EH (cell line): ENCODE data around the gene FLT4.
"Not testable (repeated sequence)": the region's sequence is repeated elsewhere in the genome, so short reads cannot be mapped to it uniquely, and the experiment has no call there.

Source experiments
- DNase-seq: peaks from one replicate; pipeline ENCODE4 v3.0.0-alpha.2; 2015; ENCODE audit warnings: low read depth

The FLT4 gene

GRCh38 chr5:180670157-180670556, 20.8 kb upstream of the FLT4 start:
- no peak for DNase-seq

- DNase-seq = no peak
Measured at GRCh38 chr5:180669661-180670060, 20.3 kb upstream of the FLT4 start.

GRCh38 chr5:180668835-180669596, 19.6 kb upstream of the FLT4 start:
- DNase-seq = no peak

- DNase-seq = no peak
Measured at GRCh38 chr5:180666812-180667211, 17.4 kb upstream of the FLT4 start.

- no peak for DNase-seq
Measured at GRCh38 chr5:180665682-180666404, 16.4 kb upstream of the FLT4 start.

GRCh38 chr5:180658774-180659564, 9.6 kb upstream of the FLT4 start:
- no peak for DNase-seq

- not testable (repeated sequence) for DNase-seq
Measured at GRCh38 chr5:180655243-180655642, 5.8 kb upstream of the FLT4 start.

- no peak for DNase-seq
Measured at GRCh38 chr5:180652771-180653170, 3.4 kb upstream of the FLT4 start.

- DNase-seq = no peak
Measured at GRCh38 chr5:180652346-180652745, 2.9 kb upstream of the FLT4 start.

GRCh38 chr5:180648658-180649296, 623 bp downstream of the FLT4 start:
- DNase-seq = no peak

GRCh38 chr5:180647941-180648500, 1.4 kb downstream of the FLT4 start:
- no peak for DNase-seq

GRCh38 chr5:180647465-180647864, 1.9 kb downstream of the FLT4 start:
- no peak for DNase-seq

- no peak for DNase-seq
Measured at GRCh38 chr5:180646963-180647305, 2.5 kb downstream of the FLT4 start.

GRCh38 chr5:180646289-180646962, 3.0 kb downstream of the FLT4 start:
- DNase-seq = no peak

- no peak for DNase-seq
Measured at GRCh38 chr5:180645274-180646204, 3.9 kb downstream of the FLT4 start.

- DNase-seq = no peak
Measured at GRCh38 chr5:180644825-180645273, 4.6 kb downstream of the FLT4 start.

GRCh38 chr5:180644129-180644824, 5.1 kb downstream of the FLT4 start:
- DNase-seq = no peak

GRCh38 chr5:180643191-180643851, 6.1 kb downstream of the FLT4 start:
- DNase-seq = no peak

- DNase-seq = no peak
Measured at GRCh38 chr5:180642779-180643178, 6.6 kb downstream of the FLT4 start.
